Measurements from ENCODE around the gene CPXM2. TPM values are rescaled to one million over a fixed set of nuclear protein-coding genes. Genes with fewer than 3 reads are reported as not detected.

CPXM2 gene
- polyA plus RNA-seq, 1 of the 3 experiments (the other 2 are of a cell fraction) = not detected

GRCh38 chr10:123742751-123743440 lies 148.7 kb downstream of the CPXM2 start (continued):
- TF ChIP-seq USF2 (IDR thresholded peaks at IDR 0.05; ENCODE audit: borderline replicate concordance, low read depth, low read length) = no peak

GRCh38 chr10:123741711-123742110 lies 149.9 kb downstream of the CPXM2 start:
- H3K4me3 ChIP-seq (ENCODE audit: low read depth in 2 of 2, low read length in 1 of 2) = no peak overlapping the region
- no peaks in the 10 kb centered on the region for H3K79me2 ChIP-seq (ENCODE audit: insufficient read depth)
- ChIA-PET CTCF (interaction anchor here (0.9 kb wide), 1 partner anchor 160 kb away, joined by 3 read pairs; no protein-coding TSS in a partner anchor), POLR2A (no interaction called here)
- 56% methylated on average over 4 of the region's 5 CpGs for WGBS (ENCODE audit: low lambda C conversion rate)
- no peak for DNase-seq
- H3K9me3 ChIP-seq = no peaks in the 10 kb centered on the region
- no peaks in the 10 kb centered on the region for H3K27me3 ChIP-seq (ENCODE audit: insufficient read depth)
- no peak overlapping the region for H3K27ac ChIP-seq (ENCODE audit: low read depth in 2 of 2, low read length in 1 of 2)
- H3K36me3 ChIP-seq (replicated peaks in 1 of 2; ENCODE audit: control insufficient read depth in 1 of 2, insufficient read depth in 2 of 2, low read length in 1 of 2) = no peaks in the 10 kb centered on the region
- no peaks in the 10 kb centered on the region for H3F3A ChIP-seq (replicated peaks; ENCODE audit: insufficient read depth)
- no peak overlapping the region for H3K9ac ChIP-seq
- no peaks in the 10 kb centered on the region for H3K9me2 ChIP-seq
- H4K20me1 ChIP-seq (ENCODE audit: insufficient read depth) = no peaks in the 10 kb centered on the region
- TF ChIP-seq TAF1 (IDR thresholded peaks at IDR 0.05; ENCODE audit: borderline replicate concordance, low read depth, low read length) (no peak), SMC3 (IDR thresholded peaks at IDR 0.05; ENCODE audit: low read depth, low read length) (no peak), SIN3A (IDR thresholded peaks at IDR 0.05; ENCODE audit: borderline replicate concordance, low read depth, low read length) (no peak), FOXJ3 (CRISPR knock-in tag; IDR thresholded peaks at IDR 0.05) (no peak), MEF2A (IDR thresholded peaks at IDR 0.05; ENCODE audit: borderline replicate concordance, low read depth) (no peak), FOSL2 (IDR thresholded peaks at IDR 0.05; ENCODE audit: borderline replicate concordance, low read depth) (no peak), RXRA (IDR thresholded peaks at IDR 0.05; ENCODE audit: borderline replicate concordance, low read depth) (no peak), GABPA (IDR thresholded peaks at IDR 0.05; ENCODE audit: low read depth) (no peak)
- peaks cover 0 to 24% of the 10 kb centered on the region in 2 experiments; a peak in 2 of 4 replicates for H3K4me1 ChIP-seq (ENCODE audit: control insufficient read depth in 1 of 2, insufficient read depth in 2 of 2, low read depth in 1 of 2, low read length in 1 of 2)
- no peak overlapping the region for H3K4me2 ChIP-seq
- H2AFZ ChIP-seq (ENCODE audit: low read depth) = no peak overlapping the region

GRCh38 chr10:123741146-123741545 lies 150.5 kb downstream of the CPXM2 start:
- no peak overlapping the region for H3K27ac ChIP-seq (ENCODE audit: low read depth in 2 of 2, low read length in 1 of 2)
- ChIA-PET CTCF (interaction anchor here (0.9 kb wide), 1 partner anchor 160 kb away, joined by 3 read pairs; no protein-coding TSS in a partner anchor), POLR2A (no interaction called here)
- DNase-seq = no peak
- no peaks in the 10 kb centered on the region for H3F3A ChIP-seq (replicated peaks; ENCODE audit: insufficient read depth)
- H3K9me3 ChIP-seq = no peaks in the 10 kb centered on the region
- H3K9me2 ChIP-seq = no peaks in the 10 kb centered on the region
- 56% methylated on average over 7 of the region's 7 CpGs for WGBS (ENCODE audit: low lambda C conversion rate)
- no peaks in the 10 kb centered on the region for H3K79me2 ChIP-seq (ENCODE audit: insufficient read depth)
- H3K4me1 ChIP-seq (ENCODE audit: control insufficient read depth in 1 of 2, insufficient read depth in 2 of 2, low read depth in 1 of 2, low read length in 1 of 2) = peaks cover 0 to 24% of the 10 kb centered on the region in 2 experiments; a peak in 2 of 4 replicates
- H4K20me1 ChIP-seq (ENCODE audit: insufficient read depth) = no peaks in the 10 kb centered on the region
- H3K36me3 ChIP-seq (replicated peaks in 1 of 2; ENCODE audit: control insufficient read depth in 1 of 2, insufficient read depth in 2 of 2, low read length in 1 of 2) = no peaks in the 10 kb centered on the region
- H2AFZ ChIP-seq (ENCODE audit: low read depth) = no peak overlapping the region
- no peak for TF ChIP-seq CHD2 (IDR thresholded peaks at IDR 0.05; ENCODE audit: low read length, partially characterized antibody)
- TF ChIP-seq EZH2phosphoT487 (IDR thresholded peaks at IDR 0.05; ENCODE audit: borderline replicate concordance, low read depth) = no peak
- TF ChIP-seq RCOR1 (IDR thresholded peaks at IDR 0.05; ENCODE audit: low read length) = no peak
- TF ChIP-seq RAD21 (IDR thresholded peaks at IDR 0.05; ENCODE audit: low read length) = no peak
- no peak for TF ChIP-seq PBX3 (IDR thresholded peaks at IDR 0.05)
- no peak for TF ChIP-seq MAX (IDR thresholded peaks at IDR 0.05; ENCODE audit: low read depth)
- TF ChIP-seq SIN3A (IDR thresholded peaks at IDR 0.05; ENCODE audit: borderline replicate concordance, low read depth, low read length) = no peak
- no peak for TF ChIP-seq SMC3 (IDR thresholded peaks at IDR 0.05; ENCODE audit: low read depth, low read length)
- TF ChIP-seq RFX5 (IDR thresholded peaks at IDR 0.05; ENCODE audit: low read length) = no peak
- TF ChIP-seq FOXJ3 (CRISPR knock-in tag; IDR thresholded peaks at IDR 0.05) = no peak
- no peak for TF ChIP-seq FOSL2 (IDR thresholded peaks at IDR 0.05; ENCODE audit: borderline replicate concordance, low read depth)
- no peak for TF ChIP-seq NFIC (IDR thresholded peaks at IDR 0.05; ENCODE audit: borderline replicate concordance)
- no peak for TF ChIP-seq GABPA (IDR thresholded peaks at IDR 0.05; ENCODE audit: low read depth)
- TF ChIP-seq RXRA (IDR thresholded peaks at IDR 0.05; ENCODE audit: borderline replicate concordance, low read depth) = no peak
- no peak for TF ChIP-seq MXI1 (IDR thresholded peaks at IDR 0.05; ENCODE audit: low read depth, low read length)
- no peak for TF ChIP-seq TCF12 (IDR thresholded peaks at IDR 0.05)
- TF ChIP-seq YY1 (IDR thresholded peaks at IDR 0.05; ENCODE audit: low read depth) = no peak
- TF ChIP-seq JUND (IDR thresholded peaks at IDR 0.05) = no peak
- no peak overlapping the region for H3K4me3 ChIP-seq (ENCODE audit: low read depth in 2 of 2, low read length in 1 of 2)
- H3K9ac ChIP-seq = no peak overlapping the region
- no peak overlapping the region for H3K4me2 ChIP-seq
- no peaks in the 10 kb centered on the region for H3K27me3 ChIP-seq (ENCODE audit: insufficient read depth)

Data from SK-N-SH (cell line).